D721Med (cell line): Measurements from ENCODE around the gene TMEM115.

Source experiments
- DNase-seq: peaks from one replicate; pipeline ENCODE4 v3.0.0; 2011; ENCODE audit warnings: low spot score; ENCODE audit not compliant: insufficient read length
- FAIRE-seq: peaks from 2 replicates; lab custom pipeline; 2011; peaks lifted over from hg19 to GRCh38; lab: Jason Lieb, UNC
- TF ChIP-seq, protein P1 (sequence below): IDR thresholded peaks from 2 replicates; pipeline ENCODE4 v1.5.1; 2012; ENCODE audit warnings: mild to moderate bottlenecking, control low read depth; ENCODE audit not compliant: insufficient read depth; ENCODE audit errors: missing control alignments

The TMEM115 gene

DNA sequence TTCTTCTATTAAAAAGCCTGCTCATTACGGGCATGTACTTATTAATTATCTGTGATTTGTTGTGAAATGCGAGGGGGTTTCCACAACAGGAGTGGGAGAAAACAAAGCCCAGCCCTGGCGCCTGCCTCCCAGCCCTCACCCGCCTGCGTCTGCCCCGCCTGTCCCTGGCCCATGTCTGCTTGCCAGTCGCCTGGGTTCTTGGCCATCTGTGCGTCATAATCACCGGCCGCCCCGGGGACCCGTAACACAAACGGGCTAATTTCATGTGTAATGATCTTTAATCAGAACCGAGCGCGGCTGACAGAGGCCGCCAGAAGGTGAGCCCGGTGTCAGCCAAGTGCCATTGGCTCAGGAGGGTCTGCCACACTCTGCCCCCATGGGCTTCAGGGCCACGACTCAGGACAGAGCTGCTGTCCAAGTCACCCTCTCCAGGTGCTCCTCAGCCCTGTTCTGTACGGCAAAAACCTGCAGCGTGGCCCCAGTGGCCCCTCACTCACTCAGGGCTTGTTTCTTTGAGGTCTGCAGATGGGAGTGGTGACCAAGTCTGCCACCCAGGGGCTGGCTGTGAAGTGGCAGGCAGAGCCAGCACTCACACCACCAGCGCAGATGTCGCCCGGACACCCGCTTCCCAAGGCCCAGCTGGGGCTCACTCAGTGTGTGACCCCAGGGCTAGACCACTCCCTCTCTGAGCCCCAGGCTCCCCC lies 28.8 kb upstream of the TMEM115 start:
- TF ChIP-seq, protein P1, sequence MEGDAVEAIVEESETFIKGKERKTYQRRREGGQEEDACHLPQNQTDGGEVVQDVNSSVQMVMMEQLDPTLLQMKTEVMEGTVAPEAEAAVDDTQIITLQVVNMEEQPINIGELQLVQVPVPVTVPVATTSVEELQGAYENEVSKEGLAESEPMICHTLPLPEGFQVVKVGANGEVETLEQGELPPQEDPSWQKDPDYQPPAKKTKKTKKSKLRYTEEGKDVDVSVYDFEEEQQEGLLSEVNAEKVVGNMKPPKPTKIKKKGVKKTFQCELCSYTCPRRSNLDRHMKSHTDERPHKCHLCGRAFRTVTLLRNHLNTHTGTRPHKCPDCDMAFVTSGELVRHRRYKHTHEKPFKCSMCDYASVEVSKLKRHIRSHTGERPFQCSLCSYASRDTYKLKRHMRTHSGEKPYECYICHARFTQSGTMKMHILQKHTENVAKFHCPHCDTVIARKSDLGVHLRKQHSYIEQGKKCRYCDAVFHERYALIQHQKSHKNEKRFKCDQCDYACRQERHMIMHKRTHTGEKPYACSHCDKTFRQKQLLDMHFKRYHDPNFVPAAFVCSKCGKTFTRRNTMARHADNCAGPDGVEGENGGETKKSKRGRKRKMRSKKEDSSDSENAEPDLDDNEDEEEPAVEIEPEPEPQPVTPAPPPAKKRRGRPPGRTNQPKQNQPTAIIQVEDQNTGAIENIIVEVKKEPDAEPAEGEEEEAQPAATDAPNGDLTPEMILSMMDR, result peak; percentile 44
- FAIRE-seq (no peak), DNase-seq (peak; percentile 86)

DNA sequence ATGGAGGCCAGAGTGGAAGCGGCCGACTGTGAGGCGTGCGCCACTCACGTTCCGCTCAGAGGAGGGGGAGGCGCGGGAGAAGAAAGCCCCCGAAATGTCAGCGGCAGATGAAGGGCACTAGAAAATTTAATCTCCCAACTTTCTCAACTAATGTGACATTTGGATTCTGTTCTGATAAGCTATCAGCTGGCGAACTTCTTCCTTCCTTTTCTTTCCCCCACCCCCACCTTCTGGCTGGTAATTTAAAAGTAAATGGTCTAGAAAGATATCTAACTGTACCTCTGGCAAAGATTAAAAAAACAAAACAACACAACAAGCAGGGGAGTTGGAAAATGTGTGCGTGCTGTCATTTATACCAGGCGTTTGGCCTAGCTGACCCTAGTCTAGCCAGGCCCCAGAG lies 26.4 kb upstream of the TMEM115 start:
- TF ChIP-seq, protein P1, result no peak
- no peak for DNase-seq
- no peak for FAIRE-seq

DNA sequence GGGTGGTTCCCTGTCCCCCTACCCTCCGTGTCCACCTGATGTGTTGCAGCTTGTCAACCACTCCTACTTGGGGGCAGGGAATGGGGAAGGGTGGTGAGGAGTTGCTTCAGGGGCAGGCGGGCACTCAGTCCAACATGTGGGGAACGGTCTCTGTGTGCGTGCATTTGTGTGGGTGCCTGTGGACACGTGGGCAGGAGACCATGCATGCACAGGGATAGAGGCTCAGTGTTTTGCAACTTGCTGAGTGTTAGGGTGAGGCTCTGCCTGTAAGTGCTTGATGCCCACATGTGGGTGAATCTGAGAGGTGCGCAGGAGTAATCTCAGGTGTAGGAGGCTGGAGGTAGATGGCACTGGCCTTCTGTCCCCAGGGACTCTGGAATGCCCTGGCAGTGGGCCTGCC lies 24.4 kb upstream of the TMEM115 start:
- FAIRE-seq, result no peak
- TF ChIP-seq, protein P1, result no peak
- no peak for DNase-seq

DNA sequence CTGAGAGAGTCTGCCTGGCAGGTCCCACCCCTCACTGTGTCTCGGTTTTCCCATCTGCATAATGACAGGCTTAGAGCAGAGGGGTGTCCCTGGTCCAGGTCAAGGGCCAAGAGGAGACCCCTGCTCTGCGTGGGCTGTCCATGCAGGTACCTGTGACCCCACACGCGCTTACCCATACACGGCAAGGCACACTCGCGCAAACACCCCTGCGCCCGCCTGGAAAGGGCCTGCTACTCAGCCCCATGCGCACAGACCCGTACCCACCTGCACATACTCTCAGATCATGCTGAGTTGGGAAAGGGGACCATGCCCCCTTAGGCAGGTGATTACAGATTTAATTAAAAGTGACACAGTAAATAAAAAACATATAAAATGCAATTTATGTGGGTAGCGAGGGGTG lies 23.4 kb upstream of the TMEM115 start:
- TF ChIP-seq, protein P1, result no peak
- DNase-seq (no peak), FAIRE-seq (no peak)

DNA sequence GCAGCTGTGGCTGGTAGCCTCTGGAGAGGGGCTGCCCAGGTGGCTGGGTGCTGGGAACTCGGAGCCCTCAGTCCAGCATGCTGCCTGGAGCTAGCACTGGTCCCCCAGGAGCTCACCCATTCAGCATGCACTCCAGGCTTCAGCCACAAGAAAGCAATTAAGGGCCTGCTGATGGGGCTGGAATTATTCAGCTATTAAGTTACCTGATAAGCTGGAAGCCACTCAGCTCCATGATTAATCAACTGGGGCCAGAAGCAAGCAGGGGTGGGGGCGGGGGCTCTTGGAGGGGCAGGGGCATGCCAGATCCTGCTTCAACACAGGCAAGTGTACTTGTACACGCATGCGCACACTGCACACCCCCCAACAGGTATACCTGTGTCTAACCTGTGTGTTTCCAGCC lies 22.1 kb upstream of the TMEM115 start:
- TF ChIP-seq, protein P1, result no peak
- peak; percentile 60 for DNase-seq
- no peak for FAIRE-seq

DNA sequence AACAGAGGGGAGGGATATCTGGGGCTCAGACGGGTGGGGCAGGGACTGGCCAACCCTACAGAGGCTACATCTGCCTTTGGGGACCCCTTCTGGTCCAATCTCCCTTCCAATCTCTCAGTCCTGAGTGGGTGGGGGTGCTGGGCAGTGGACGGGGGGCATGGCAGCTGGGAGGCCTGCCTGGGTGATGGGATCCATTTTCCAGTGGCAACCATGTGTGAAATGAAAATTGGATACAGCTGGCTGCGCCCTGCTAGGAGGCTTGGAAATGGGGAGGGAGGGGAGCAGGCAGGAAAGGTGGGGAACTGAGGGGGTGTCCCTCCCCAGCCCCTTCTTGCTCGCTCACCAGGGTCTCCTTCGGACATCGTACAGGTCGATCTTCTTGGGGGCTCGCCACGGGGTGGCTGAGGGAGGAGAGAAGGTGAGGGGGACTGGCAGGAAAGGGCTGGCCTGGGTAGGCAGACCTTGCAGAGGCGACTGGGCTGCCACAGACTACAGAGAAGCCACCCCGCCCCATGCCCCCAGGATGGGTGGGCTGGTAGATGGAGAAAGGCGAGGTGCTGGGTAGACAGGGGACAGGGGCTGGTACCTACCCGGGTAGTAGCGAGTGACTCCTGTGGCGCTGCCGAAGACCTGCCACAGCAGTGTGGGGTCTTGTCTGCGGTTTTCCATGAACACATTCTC lies 21.2 kb upstream of the TMEM115 start:
- DNase-seq (no peak), FAIRE-seq (no peak)
- TF ChIP-seq, protein P1, result no peak

DNA sequence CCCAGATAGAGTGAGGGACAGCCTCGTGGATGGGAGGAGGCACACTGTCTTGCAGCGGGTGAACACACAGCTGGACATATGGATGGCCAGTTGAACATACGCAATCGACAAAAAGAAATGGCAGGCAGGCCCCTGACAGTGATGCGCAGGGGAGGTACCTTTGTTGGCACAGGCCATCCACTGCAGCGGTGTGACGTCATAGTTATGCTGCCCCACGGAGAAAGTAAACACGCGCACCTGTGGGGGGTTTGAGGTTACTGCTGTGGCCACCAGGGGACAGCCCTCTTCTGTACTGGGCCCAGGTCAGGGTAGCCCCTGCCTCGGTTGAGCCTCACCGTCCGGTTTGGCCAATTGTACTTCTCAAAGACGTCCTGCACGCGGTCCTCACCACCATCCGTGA lies 19.4 kb upstream of the TMEM115 start:
- DNase-seq, result no peak
- no peak for FAIRE-seq
- TF ChIP-seq, protein P1, result no peak
